Caco-2 (cell line): ENCODE measurements around the gene SLC6A18. TPM values are rescaled to one million over a fixed set of nuclear protein-coding genes. Genes with fewer than 3 reads are reported as not detected.

ENCODE experiments used
- BruUV-seq: library from RNA; stranded (reverse); fragments of 400-500 nt; replicated peaks from 2 replicates; lab custom pipeline; 2021; lab: Mats Ljungman, UMichigan
- CTCF ChIA-PET: fragments of 300-600 bp; sonication (Branson Sonifier 250); formaldehyde crosslinking; loops from one replicate; lab custom pipeline; 2022; ENCODE audit warnings: antibody characterized with exemption; lab: Charles Lee
- POLR2A ChIA-PET: fragments of 300-600 bp; sonication (Branson Sonifier 250); formaldehyde crosslinking; loops from one replicate; lab custom pipeline; 2022; ENCODE audit warnings: antibody characterized with exemption; lab: Charles Lee
- DNase-seq, 2 experiments: peaks; one replicate each; pipeline versions ENCODE4 v3.0.0 to v3.0.0-alpha.2; 2020 to 2022
- H3K27me3 ChIP-seq: replicated peaks from 2 replicates; pipeline ENCODE4 v1.6.0; 2011; ENCODE audit warnings: low read length; ENCODE audit not compliant: control insufficient read depth, insufficient read depth
- H3K36me3 ChIP-seq: 2 replicates; pipeline ENCODE4 v1.5.1; 2011; ENCODE audit warnings: low read length; ENCODE audit not compliant: control insufficient read depth, insufficient read depth
- H3K4me1 ChIP-seq: fragments of 250-450 bp; sonication (Bioruptor Pico); 2 replicates; pipeline ENCODE4 v1.5.1; 2020; ENCODE audit warnings: mild to moderate bottlenecking
- H3K4me3 ChIP-seq: 2 replicates; pipeline ENCODE4 v1.5.1; 2011; ENCODE audit warnings: low read depth, mild to moderate bottlenecking, control low read depth, low read length
- H3K9me3 ChIP-seq: fragments of 250-450 bp; sonication (Bioruptor Pico); 2 replicates; pipeline ENCODE4 v1.5.1; 2020; ENCODE audit warnings: mild to moderate bottlenecking, moderate library complexity
- H3K27ac Mint-ChIP-seq: one replicate; pipeline ENCODE4 v1.8.0; 2022; ENCODE audit warnings: mixed read lengths; ENCODE audit not compliant: unreplicated experiment
- H3K27me3 Mint-ChIP-seq: one replicate; pipeline ENCODE4 v1.8.0; 2022; ENCODE audit warnings: mixed read lengths; ENCODE audit not compliant: insufficient read depth, unreplicated experiment
- H3K36me3 Mint-ChIP-seq: one replicate; pipeline ENCODE4 v1.8.0; 2022; ENCODE audit warnings: mild to moderate bottlenecking, mixed read lengths; ENCODE audit not compliant: insufficient read depth, unreplicated experiment
- H3K4me1 Mint-ChIP-seq: one replicate; pipeline ENCODE4 v1.8.0; 2022; ENCODE audit warnings: low read depth, mixed read lengths; ENCODE audit not compliant: unreplicated experiment
- H3K4me3 Mint-ChIP-seq: one replicate; pipeline ENCODE4 v1.8.0; 2022; ENCODE audit warnings: mild to moderate bottlenecking, moderate library complexity, mixed read lengths; ENCODE audit not compliant: unreplicated experiment
- H3K9me3 Mint-ChIP-seq: one replicate; pipeline ENCODE4 v1.8.0; 2022; ENCODE audit warnings: mixed read lengths; ENCODE audit not compliant: unreplicated experiment
- CTCF ChIP-seq, 2 experiments: fragments of 200-600 bp in 1 of 2; IDR thresholded peaks; 1 replicate in 1 of 2; 2 replicates in 1 of 2; pipeline versions ENCODE4 v1.5.1 to v1.8.0; 2011 to 2022; ENCODE audit warnings: antibody characterized with exemption in 1 of 2, control low read depth in 1 of 2, inconsistent platforms in 1 of 2, low read depth in 1 of 2, low read length in 1 of 2, mild to moderate bottlenecking in 1 of 2, moderate library complexity in 1 of 2; ENCODE audit not compliant: insufficient read depth in 1 of 2, severe bottlenecking in 1 of 2, unreplicated experiment in 1 of 2
- intact Hi-C: fragments of 100-400 bp; cut with micrococcal nuclease; formaldehyde crosslinking; loops from one replicate; pipeline ENCODE4 v1.10.0; 2022; ENCODE audit not compliant: unreplicated experiment
- total RNA-seq: library from RNA; stranded (reverse); gene quantifications from 2 replicates; pipeline ENCODE4 v1.2.3, GENCODE V29; 2022

Gene SLC6A18
- total RNA-seq, 1 experiment from 2014 or later = not detected

- H3K4me3 Mint-ChIP-seq = no peak overlapping the region
These were observed 48.4 kb upstream of the SLC6A18 start for GRCh38 chr5:1176473-1177391.

GRCh38 chr5:1177826-1178528, 47.2 kb upstream of the SLC6A18 start:
- no TSS peak for BruUV-seq
- no peak overlapping the region for H3K4me3 ChIP-seq
- CTCF ChIA-PET = interaction anchor here (1.2 kb wide), 1 partner anchor 27 kb away, joined by 7 read pairs; no protein-coding TSS in a partner anchor
- Mint-ChIP-seq H3K27ac (no peak overlapping the region), H3K36me3 (no peaks in the 10 kb centered on the region), H3K9me3 (no peaks in the 10 kb centered on the region), H3K27me3 (no peaks in the 10 kb centered on the region), H3K4me1 (peaks cover 8% of the 10 kb centered on the region), H3K4me3 (no peak overlapping the region)
- H3K4me1 ChIP-seq = peaks cover 34% of the 10 kb centered on the region
- no peak for DNase-seq
- TF ChIP-seq CTCF (IDR thresholded peaks at IDR 0.05; ENCODE audit: insufficient read depth in 1 of 2, low read depth in 1 of 2, low read length in 1 of 2, severe bottlenecking in 1 of 2, unreplicated experiment in 1 of 2) = no peak
- POLR2A ChIA-PET = interaction anchor here (0.9 kb wide), 1 partner anchor 27 kb away, joined by 6 read pairs; no protein-coding TSS in a partner anchor
- no peaks in the 10 kb centered on the region for H3K36me3 ChIP-seq
- intact Hi-C loops = no loop called here
- H3K27me3 ChIP-seq = no peaks in the 10 kb centered on the region
- H3K9me3 ChIP-seq = no peaks in the 10 kb centered on the region

More at GRCh38 chr5:1176473-1177391, 48.4 kb upstream of the SLC6A18 start:
- Histone ChIP-seq H3K27me3 (no peaks in the 10 kb centered on the region), H3K36me3 (no peaks in the 10 kb centered on the region), H3K9me3 (no peaks in the 10 kb centered on the region), H3K4me3 (no peak overlapping the region), H3K4me1 (peaks cover 22% of the 10 kb centered on the region)
- peaks cover 8% of the 10 kb centered on the region for H3K4me1 Mint-ChIP-seq
- TF ChIP-seq CTCF (IDR thresholded peaks at IDR 0.05; ENCODE audit: insufficient read depth in 1 of 2, low read depth in 1 of 2, low read length in 1 of 2, severe bottlenecking in 1 of 2, unreplicated experiment in 1 of 2) = no peak
- no peaks in the 10 kb centered on the region for H3K36me3 Mint-ChIP-seq
- intact Hi-C loops = no loop called here
- DNase-seq = no peak
- no peak overlapping the region for H3K27ac Mint-ChIP-seq
- no TSS peak for BruUV-seq
- H3K27me3 Mint-ChIP-seq = no peaks in the 10 kb centered on the region
- POLR2A ChIA-PET = no interaction called here
- no peaks in the 10 kb centered on the region for H3K9me3 Mint-ChIP-seq
- CTCF ChIA-PET = no interaction called here
